Astrocyte (in vitro differentiated cells and primary cell): ENCODE results near the gene CTNNA2. TPM values are rescaled to one million over a fixed set of nuclear protein-coding genes. Genes with fewer than 3 reads are reported as not detected.

Source experiments
- DNase-seq: peaks from one replicate; pipeline ENCODE4 v3.0.0-alpha.2; 2010; ENCODE audit warnings: low read depth
- FAIRE-seq: peaks from 2 replicates; lab custom pipeline; 2011; peaks lifted over from hg19 to GRCh38; lab: Jason Lieb, UNC
- H2AFZ ChIP-seq: 2 replicates; pipeline ENCODE4 v1.6.0; 2012; ENCODE audit warnings: low read depth, low read length, inconsistent platforms
- H3K27ac ChIP-seq: 2 replicates; pipeline ENCODE4 v1.5.1; 2011; ENCODE audit warnings: low read depth, low read length, inconsistent platforms
- H3K27me3 ChIP-seq: 2 replicates; pipeline ENCODE4 v1.6.0; 2011; ENCODE audit warnings: low read length, inconsistent platforms; ENCODE audit not compliant: insufficient read depth
- H3K36me3 ChIP-seq: 2 replicates; pipeline ENCODE4 v1.5.1; 2011; ENCODE audit warnings: low read length, inconsistent platforms; ENCODE audit not compliant: insufficient read depth
- H3K4me1 ChIP-seq: 2 replicates; pipeline ENCODE4 v1.5.1; 2011; ENCODE audit warnings: low read length, inconsistent platforms; ENCODE audit not compliant: insufficient read depth
- H3K4me2 ChIP-seq: 2 replicates; pipeline ENCODE4 v1.6.0; 2012; ENCODE audit warnings: low read length, inconsistent platforms
- H3K4me3 ChIP-seq: 2 replicates; pipeline ENCODE4 v1.5.1; 2011; ENCODE audit warnings: low read depth, mild to moderate bottlenecking, low read length, inconsistent platforms; ENCODE audit not compliant: insufficient read depth
- H3K79me2 ChIP-seq: 2 replicates; pipeline ENCODE4 v1.6.0; 2012; ENCODE audit warnings: mild to moderate bottlenecking, low read length, inconsistent platforms; ENCODE audit not compliant: insufficient read depth
- H3K9ac ChIP-seq: 2 replicates; pipeline ENCODE4 v1.6.0; 2012; ENCODE audit warnings: mild to moderate bottlenecking, low read length, inconsistent platforms
- H3K9me3 ChIP-seq: 2 replicates; pipeline ENCODE4 v1.5.1; 2012; ENCODE audit warnings: low read depth, mild to moderate bottlenecking, low read length, inconsistent platforms; ENCODE audit not compliant: insufficient read depth
- H4K20me1 ChIP-seq: 2 replicates; pipeline ENCODE4 v1.6.0; 2012; ENCODE audit warnings: low read length, inconsistent platforms; ENCODE audit not compliant: insufficient read depth
- H3K27ac Mint-ChIP-seq: one replicate; pipeline ENCODE4 v1.8.0; 2021; ENCODE audit warnings: mild to moderate bottlenecking, mixed read lengths; ENCODE audit not compliant: unreplicated experiment
- H3K27me3 Mint-ChIP-seq: one replicate; pipeline ENCODE4 v1.8.0; 2021; ENCODE audit warnings: low read depth, mixed read lengths; ENCODE audit not compliant: unreplicated experiment
- H3K36me3 Mint-ChIP-seq: one replicate; pipeline ENCODE4 v1.8.0; 2021; ENCODE audit warnings: low read depth, mixed read lengths; ENCODE audit not compliant: unreplicated experiment
- H3K4me1 Mint-ChIP-seq: one replicate; pipeline ENCODE4 v1.8.0; 2021; ENCODE audit warnings: low read depth, mixed read lengths; ENCODE audit not compliant: unreplicated experiment
- H3K4me3 Mint-ChIP-seq: one replicate; pipeline ENCODE4 v1.8.0; 2021; ENCODE audit warnings: mild to moderate bottlenecking, moderate library complexity, mixed read lengths; ENCODE audit not compliant: unreplicated experiment
- H3K9me3 Mint-ChIP-seq: one replicate; pipeline ENCODE4 v1.8.0; 2021; ENCODE audit warnings: mild to moderate bottlenecking, mixed read lengths; ENCODE audit not compliant: unreplicated experiment
- CTCF ChIP-seq: IDR thresholded peaks from 2 replicates; pipeline ENCODE4 v1.5.1; 2011; ENCODE audit warnings: low read depth, mild to moderate bottlenecking, inconsistent platforms, low read length, moderate library complexity; ENCODE audit not compliant: insufficient read depth
- EZH2 ChIP-seq: IDR thresholded peaks from 2 replicates; pipeline ENCODE4 v1.6.1; 2012; ENCODE audit warnings: mild to moderate bottlenecking, low read length, inconsistent platforms; ENCODE audit not compliant: insufficient read depth
- total RNA-seq: library from RNA; stranded (reverse); gene quantifications from 2 replicates; pipeline ENCODE4 v1.2.1, GENCODE V29; 2021

The CTNNA2 gene
- total RNA-seq, 1 donor from 2014 or later, result 3.9 TPM

GRCh38 chr2:80059447-80059846 is 546.6 kb downstream of the CTNNA2 start:
- Mint-ChIP-seq H3K27ac (no peak overlapping the region), H3K36me3 (no peaks in the 10 kb centered on the region), H3K4me1 (peaks cover under 1% of the 10 kb centered on the region), H3K27me3 (no peaks in the 10 kb centered on the region), H3K9me3 (no peaks in the 10 kb centered on the region), H3K4me3 (no peak overlapping the region)
- no peak overlapping the region for H3K4me3 ChIP-seq
- H3K27me3 ChIP-seq, result no peaks in the 10 kb centered on the region
- H2AFZ ChIP-seq, result no peak overlapping the region
- no peak overlapping the region for H3K9ac ChIP-seq
- FAIRE-seq, result no peak
- no peak overlapping the region for H3K4me2 ChIP-seq
- H3K9me3 ChIP-seq, result no peaks in the 10 kb centered on the region
- no peak for DNase-seq
- no peaks in the 10 kb centered on the region for H4K20me1 ChIP-seq
- H3K27ac ChIP-seq, result no peak overlapping the region
- H3K79me2 ChIP-seq, result no peaks in the 10 kb centered on the region
- TF ChIP-seq CTCF (no peak), EZH2 (no peak)
- no peaks in the 10 kb centered on the region for H3K4me1 ChIP-seq
- no peaks in the 10 kb centered on the region for H3K36me3 ChIP-seq

GRCh38 chr2:80061881-80062280 is 549.0 kb downstream of the CTNNA2 start:
- no peaks in the 10 kb centered on the region for H3K36me3 ChIP-seq
- DNase-seq (no peak), FAIRE-seq (no peak)
- no peak overlapping the region for H3K9ac ChIP-seq
- no peaks in the 10 kb centered on the region for H3K79me2 ChIP-seq
- Mint-ChIP-seq H3K27ac (no peak overlapping the region), H3K9me3 (no peaks in the 10 kb centered on the region), H3K4me3 (no peak overlapping the region), H3K27me3 (no peaks in the 10 kb centered on the region), H3K36me3 (no peaks in the 10 kb centered on the region), H3K4me1 (no peaks in the 10 kb centered on the region)
- no peaks in the 10 kb centered on the region for H4K20me1 ChIP-seq
- H3K4me2 ChIP-seq, result no peak overlapping the region
- H2AFZ ChIP-seq, result no peak overlapping the region
- no peak for TF ChIP-seq CTCF
- TF ChIP-seq EZH2, result no peak
- H3K4me1 ChIP-seq, result no peaks in the 10 kb centered on the region
- H3K4me3 ChIP-seq, result no peak overlapping the region
- no peaks in the 10 kb centered on the region for H3K9me3 ChIP-seq
- H3K27ac ChIP-seq, result no peak overlapping the region
- H3K27me3 ChIP-seq, result no peaks in the 10 kb centered on the region

GRCh38 chr2:80062298-80062697 is 549.4 kb downstream of the CTNNA2 start:
- Histone ChIP-seq H3K9ac (no peak overlapping the region), H3K79me2 (no peaks in the 10 kb centered on the region), H4K20me1 (no peaks in the 10 kb centered on the region), H3K4me3 (no peak overlapping the region), H2AFZ (no peak overlapping the region), H3K4me2 (no peak overlapping the region), H3K4me1 (no peaks in the 10 kb centered on the region), H3K27ac (no peak overlapping the region), H3K36me3 (no peaks in the 10 kb centered on the region), H3K27me3 (no peaks in the 10 kb centered on the region), H3K9me3 (no peaks in the 10 kb centered on the region)
- Mint-ChIP-seq H3K27ac (no peak overlapping the region), H3K9me3 (no peaks in the 10 kb centered on the region), H3K36me3 (no peaks in the 10 kb centered on the region), H3K4me3 (no peak overlapping the region), H3K4me1 (no peaks in the 10 kb centered on the region), H3K27me3 (no peaks in the 10 kb centered on the region)
- TF ChIP-seq EZH2, result no peak
- no peak for TF ChIP-seq CTCF
- no peak for DNase-seq
- FAIRE-seq, result no peak
